ENCODE results near the gene EXOC4. TPM values are rescaled to one million over a fixed set of nuclear protein-coding genes. Genes with fewer than 3 reads are reported as not detected.

EXOC4 gene
- total and polyA plus RNA-seq, 2 of the 8 experiments (the other 6 are each of a cell fraction or from before 2014, with no cell fraction given): 27.0 to 67.3 TPM

DNA sequence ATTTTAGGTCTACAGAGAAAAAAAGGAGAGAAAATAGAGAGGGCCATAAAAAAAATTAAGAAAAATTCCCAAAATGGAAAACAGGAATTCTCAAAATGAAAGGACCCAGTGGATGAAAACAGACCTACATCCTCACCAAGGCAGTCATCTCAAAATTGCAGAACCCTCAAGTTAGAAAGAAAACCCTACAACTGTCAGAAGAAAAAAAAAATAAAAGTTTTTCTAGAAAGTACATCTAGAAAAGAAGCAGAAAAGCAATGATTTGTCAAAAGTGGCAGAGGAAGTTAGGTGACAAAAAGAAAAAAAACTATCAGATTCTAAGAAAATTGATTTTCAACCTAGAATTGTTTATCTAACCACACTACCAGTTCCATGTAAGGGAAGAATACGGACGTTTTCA is 706.6 kb downstream of the EXOC4 start:
- Histone ChIP-seq H4K5ac (ENCODE audit: insufficient read length, low read depth, low read length) (no peak overlapping the region), H2BK120ac (replicated peaks; ENCODE audit: low read depth, low read length) (no peak overlapping the region), H2BK20ac (ENCODE audit: low read length) (no peak overlapping the region), H3K23me2 (ENCODE audit: low read depth, low read length) (no peaks in the 10 kb centered on the region), H3K79me1 (ENCODE audit: low read depth, low read length) (no peaks in the 10 kb centered on the region; the same call in 1 of the 2 replicates), H3K27me3 (replicated peaks in 1 of 4; ENCODE audit: control insufficient read depth in 3 of 4, extremely low read depth in 1 of 4, insufficient read depth in 3 of 4, low read length in 3 of 4) (no peaks in the 10 kb centered on the region), H2AFZ (ENCODE audit: low read length) (no peak overlapping the region), H2BK15ac (ENCODE audit: low read length) (no peak overlapping the region), H3K18ac (ENCODE audit: extremely low read depth, low read length) (no peak overlapping the region), H3K23ac (ENCODE audit: insufficient read length) (no peak overlapping the region), H4K8ac (ENCODE audit: extremely low read depth, insufficient read depth, low read length) (no peak overlapping the region), H2AK5ac (ENCODE audit: low read depth, low read length) (no peak overlapping the region), H3K79me2 (ENCODE audit: control insufficient read depth in 1 of 2, insufficient read depth in 2 of 2, low read length in 2 of 2) (no peaks in the 10 kb centered on the region), H2BK5ac (ENCODE audit: low read depth, low read length) (no peak overlapping the region), H3K4ac (replicated peaks; ENCODE audit: insufficient read length, low read depth, low read length) (no peak overlapping the region), H4K20me1 (replicated peaks in 1 of 2; ENCODE audit: control insufficient read depth in 1 of 2, insufficient read depth in 2 of 2, low read length in 2 of 2) (no peaks in the 10 kb centered on the region), H3K4me3 (ENCODE audit: extremely low read depth in 1 of 4, insufficient read depth in 2 of 4, low read depth in 3 of 4, low read length in 4 of 4) (no peak overlapping the region), H3K27ac (ENCODE audit: low read depth, low read length) (no peak overlapping the region), H3K56ac (replicated peaks; ENCODE audit: insufficient read length, low read depth, low read length) (no peak overlapping the region), H3K14ac (ENCODE audit: insufficient read length) (no peak overlapping the region), H2BK12ac (ENCODE audit: low read depth, low read length) (no peak overlapping the region), H3K36me3 (ENCODE audit: control insufficient read depth in 2 of 4, insufficient read depth in 4 of 4, low read length in 3 of 4) (no peaks in the 10 kb centered on the region; a peak in 1 of 8 replicates), H4K91ac (replicated peaks; ENCODE audit: insufficient read length, low read length) (no peak overlapping the region), H3K4me1 (replicated peaks in 1 of 4; ENCODE audit: control insufficient read depth in 3 of 4, insufficient read depth in 4 of 4, low read length in 3 of 4) (no peaks in the 10 kb centered on the region), H3K4me2 (ENCODE audit: insufficient read depth in 1 of 2, low read depth in 2 of 2, low read length in 2 of 2) (no peak overlapping the region), H3K9ac (replicated peaks in 1 of 4; ENCODE audit: extremely low read depth in 1 of 4, low read depth in 3 of 4, low read length in 3 of 4) (no peak overlapping the region), H3K9me3 (ENCODE audit: insufficient read depth in 2 of 2, low read depth in 1 of 2, low read length in 1 of 2) (peaks cover 10 to 11% of the 10 kb centered on the region in 2 experiments)
- POLR2A ChIA-PET (ENCODE audit: partially characterized antibody): no interaction called here
- FAIRE-seq (no peak), DNase-seq (ENCODE audit: low read depth in 1 of 2, low spot score in 2 of 2) (no peak)
- 80% methylated on average over 2 of the region's 2 CpGs; no CpG with 5 or more reads in 1 of the 2 experiments for WGBS, 2 experiments (ENCODE audit: extremely low coverage in 1 of 2, insufficient coverage in 1 of 2, insufficient read length in 1 of 2, insufficient replicate concordance in 2 of 2, low coverage in 1 of 2, low lambda C conversion rate in 2 of 2, missing lambda C conversion rate in 1 of 2)
- CTCF ChIA-PET (ENCODE audit: partially characterized antibody): no interaction called here
- TF ChIP-seq KDM5A (IDR thresholded peaks at IDR 0.05; ENCODE audit: low read length) (no peak), TCF12 (IDR thresholded peaks at IDR 0.05; ENCODE audit: low read depth, low read length) (no peak), YY1 (IDR thresholded peaks at IDR 0.05; ENCODE audit: low read depth, low read length) (no peak), NANOG (IDR thresholded peaks at IDR 0.05; ENCODE audit: insufficient read depth, low read depth, low read length, poor library complexity, severe bottlenecking) (no peak), POLR2AphosphoS5 (IDR thresholded peaks at IDR 0.05; ENCODE audit: low read depth, low read length) (no peak), SUZ12 (IDR thresholded peaks at IDR 0.05; ENCODE audit: low read length) (no peak), SIN3A (conservative IDR thresholded peaks at IDR 0.05 in 1 of 2, IDR thresholded peaks at IDR 0.05 in 1 of 2; ENCODE audit: low read depth in 1 of 2, low read length in 2 of 2) (no peak), MAFK (IDR thresholded peaks at IDR 0.05; ENCODE audit: low read depth, low read length) (no peak), EGR1 (IDR thresholded peaks at IDR 0.05; ENCODE audit: borderline replicate concordance, low read depth, low read length) (no peak), CBX5 (IDR thresholded peaks at IDR 0.05; ENCODE audit: low read depth, low read length) (no peak), CTBP2 (IDR thresholded peaks at IDR 0.05; ENCODE audit: borderline replicate concordance, insufficient read depth, insufficient read length, low read length) (no peak), PHF8 (conservative IDR thresholded peaks at IDR 0.05; ENCODE audit: low read depth, low read length) (no peak), CREB1 (IDR thresholded peaks at IDR 0.05) (no peak), BACH1 (IDR thresholded peaks at IDR 0.05; ENCODE audit: low read length) (no peak), EP300 (IDR thresholded peaks at IDR 0.05; ENCODE audit: borderline replicate concordance in 1 of 2, low read depth in 2 of 2, low read length in 2 of 2) (no peak)
